SK-N-SH (cell line): ENCODE data around the gene AIFM3. TPM values are rescaled to one million over a fixed set of nuclear protein-coding genes. Genes with fewer than 3 reads are reported as not detected.

ENCODE experiments used
- CTCF ChIA-PET: fragments of 300-600, 350-600 bp; formaldehyde crosslinking; extraction: SDS; loops from one replicate; lab custom pipeline; 2021; lab: Yijun Ruan, JAX
- POLR2A ChIA-PET: fragments of 350-600 bp; sonication (Branson Sonifier 250); formaldehyde crosslinking; extraction: SDS; loops from one replicate; lab custom pipeline; 2020; ENCODE audit warnings: antibody characterized with exemption, inconsistent platforms; lab: Yijun Ruan, JAX
- DNase-seq: peaks from one replicate; pipeline ENCODE4 v3.0.0; 2012
- H2AFZ ChIP-seq: fragments of 200-600 bp; sonication (generic); 2 replicates; pipeline ENCODE4 v1.8.1; 2016; ENCODE audit warnings: antibody characterized with exemption, mild to moderate bottlenecking, low read depth
- H3F3A ChIP-seq: fragments of 200-600 bp; sonication (generic); replicated peaks from 2 replicates; pipeline ENCODE3; 2016; ENCODE audit warnings: antibody characterized with exemption, mild to moderate bottlenecking; ENCODE audit not compliant: insufficient read depth
- H3K27ac ChIP-seq, 2 experiments: fragments of 200-500 bp in 1 of 2; fragments of 200-600 bp in 1 of 2; sonication (Bioruptor generic) in 1 of 2; sonication (generic), shearing (Covaris generic) in 1 of 2; 2 replicates each; pipeline versions ENCODE4 v1.5.1 to v1.6.1; 2014 to 2016; ENCODE audit warnings: low read depth in 2 of 2, inconsistent platforms in 1 of 2, low read length in 1 of 2, mild to moderate bottlenecking in 1 of 2, mixed read lengths in 1 of 2
- H3K27me3 ChIP-seq: fragments of 200-600 bp; sonication (generic), shearing (Covaris generic); 2 replicates; pipeline ENCODE4 v1.6.1; 2016; ENCODE audit warnings: mixed run types; ENCODE audit not compliant: insufficient read depth
- H3K36me3 ChIP-seq, 2 experiments: fragments of 200-500 bp in 1 of 2; fragments of 200-600 bp in 1 of 2; sonication (Bioruptor generic) in 1 of 2; sonication (generic) in 1 of 2; replicated peaks in 1 of 2; 2 replicates each; pipeline versions ENCODE3 to v1.5.1; 2014 to 2016; ENCODE audit warnings: low read length in 1 of 2, mild to moderate bottlenecking in 1 of 2; ENCODE audit not compliant: insufficient read depth in 2 of 2, control insufficient read depth in 1 of 2
- H3K4me1 ChIP-seq, 2 experiments: fragments of 200-500 bp in 1 of 2; fragments of 200-600 bp in 1 of 2; sonication (Bioruptor generic) in 1 of 2; sonication (generic), shearing (Covaris generic) in 1 of 2; 2 replicates each; pipeline versions ENCODE4 v1.5.1 to v1.6.1; 2014 to 2016; ENCODE audit warnings: low read depth in 1 of 2, low read length in 1 of 2, mixed run types in 1 of 2; ENCODE audit not compliant: insufficient read depth in 2 of 2, control insufficient read depth in 1 of 2
- H3K4me2 ChIP-seq: fragments of 200-600 bp; sonication (generic), shearing (Covaris generic); 2 replicates; pipeline ENCODE4 v1.6.1; 2017; ENCODE audit warnings: mixed run types
- H3K4me3 ChIP-seq, 2 experiments: fragments of 200-500 bp in 1 of 2; fragments of 200-600 bp in 1 of 2; sonication (Bioruptor generic) in 1 of 2; sonication (generic), shearing (Covaris generic) in 1 of 2; 2 replicates each; pipeline versions ENCODE4 v1.5.1 to v1.8.1; 2014 to 2016; ENCODE audit warnings: low read depth in 2 of 2, inconsistent platforms in 1 of 2, low read length in 1 of 2, mild to moderate bottlenecking in 1 of 2, mixed read lengths in 1 of 2, moderate library complexity in 1 of 2
- H3K79me2 ChIP-seq: fragments of 200-600 bp; sonication (generic); 2 replicates; pipeline ENCODE4 v1.8.1; 2017; ENCODE audit warnings: mild to moderate bottlenecking; ENCODE audit not compliant: insufficient read depth
- H3K9ac ChIP-seq: fragments of 200-600 bp; sonication (generic); 2 replicates; pipeline ENCODE4 v1.6.1; 2017; ENCODE audit warnings: mixed run types
- H3K9me2 ChIP-seq: fragments of 200-600 bp; sonication (generic); 2 replicates; pipeline ENCODE4 v1.6.1; 2017; ENCODE audit warnings: mixed run types
- H3K9me3 ChIP-seq: fragments of 200-600 bp; sonication (generic); 2 replicates; pipeline ENCODE4 v1.6.1; 2017; ENCODE audit warnings: mixed run types, mild to moderate bottlenecking, moderate library complexity
- H4K20me1 ChIP-seq: fragments of 200-600 bp; sonication (generic); 2 replicates; pipeline ENCODE4 v1.6.1; 2017; ENCODE audit warnings: mild to moderate bottlenecking, mixed run types; ENCODE audit not compliant: insufficient read depth
- CTCF ChIP-seq: fragments of 200-600 bp; sonication (generic); IDR thresholded peaks from 2 replicates; pipeline ENCODE4 v1.6.1; 2017; ENCODE audit warnings: antibody characterized with exemption, mild to moderate bottlenecking, moderate library complexity
- EP300 ChIP-seq, 2 experiments: IDR thresholded peaks; 2 replicates each; pipeline versions ENCODE4 v1.4.0 to v1.6.1; 2012; ENCODE audit warnings: borderline replicate concordance in 1 of 2, low read depth in 1 of 2, low read length in 1 of 2
- FOXJ3 ChIP-seq: sonication (generic); formaldehyde crosslinking; IDR thresholded peaks from 2 replicates; pipeline ENCODE4 v1.5.1; 2020; ENCODE audit warnings: mild to moderate bottlenecking, missing genetic modification reagents
- GABPA ChIP-seq: IDR thresholded peaks from 2 replicates; pipeline ENCODE4 v1.4.0; 2012; ENCODE audit warnings: low read depth, mild to moderate bottlenecking
- GATA2 ChIP-seq: sonication (generic); formaldehyde crosslinking; IDR thresholded peaks from 2 replicates; pipeline ENCODE4 v1.5.0; 2020; ENCODE audit warnings: mild to moderate bottlenecking, missing genetic modification reagents
- MAX ChIP-seq: IDR thresholded peaks from 2 replicates; pipeline ENCODE4 v1.4.0; 2012; ENCODE audit warnings: low read depth
- NFIC ChIP-seq: IDR thresholded peaks from 2 replicates; pipeline ENCODE4 v1.4.0; 2012; ENCODE audit warnings: borderline replicate concordance
- RAD21 ChIP-seq: IDR thresholded peaks from 2 replicates; pipeline ENCODE4 v1.6.1; 2012; ENCODE audit warnings: mild to moderate bottlenecking, low read length
- RCOR1 ChIP-seq: fragments of 150-350 bp; IDR thresholded peaks from 2 replicates; pipeline ENCODE4 v1.6.1; 2017; ENCODE audit warnings: antibody characterized with exemption, low read length
- REST ChIP-seq: IDR thresholded peaks from 2 replicates; pipeline ENCODE4 v1.6.1; 2012; ENCODE audit warnings: mild to moderate bottlenecking, low read depth, low read length, moderate library complexity
- RFX5 ChIP-seq: IDR thresholded peaks from 2 replicates; pipeline ENCODE4 v1.6.1; 2012; ENCODE audit warnings: mild to moderate bottlenecking, improper control_type of control experiment, low read length
- SMC3 ChIP-seq: IDR thresholded peaks from 2 replicates; pipeline ENCODE4 v1.6.1; 2012; ENCODE audit warnings: low read depth, low read length, improper control_type of control experiment
- TAF1 ChIP-seq: IDR thresholded peaks from 2 replicates; pipeline ENCODE4 v1.6.1; 2012; ENCODE audit warnings: low read depth, mild to moderate bottlenecking, low read length, moderate library complexity, borderline replicate concordance
- USF1 ChIP-seq: IDR thresholded peaks from 2 replicates; pipeline ENCODE4 v1.4.0; 2012; ENCODE audit warnings: low read depth, borderline replicate concordance
- USF2 ChIP-seq: fragments of 150-350 bp; IDR thresholded peaks from 2 replicates; pipeline ENCODE4 v1.6.1; 2017; ENCODE audit warnings: antibody characterized with exemption, low read length, low read depth, borderline replicate concordance
- YY1 ChIP-seq: IDR thresholded peaks from 2 replicates; pipeline ENCODE4 v1.4.0; 2012; ENCODE audit warnings: low read depth, mild to moderate bottlenecking
- WGBS: methylation state at CpG from one replicate; pipeline ENCODE4 v1.1.6; 2017; ENCODE audit warnings: low lambda C conversion rate; 5-methylcytosine and 5-hydroxymethylcytosine counted together
- polyA plus RNA-seq, 3 experiments: library from polyadenylated mRNA; depleted of rRNA; stranded (reverse); fragments of >200 nt; gene quantifications; 2 replicates each; pipeline ENCODE4 v1.2.3, GENCODE V29; 2012

The AIFM3 gene
- polyA plus RNA-seq, 1 of the 3 experiments (the other 2 are of a cell fraction), result 1.7 TPM

GRCh38 chr22:20944042-20944441, 23.0 kb upstream of the AIFM3 start (continued):
- TF ChIP-seq FOXJ3 (CRISPR knock-in tag) (no peak), TAF1 (no peak), GATA2 (CRISPR knock-in tag) (no peak), CTCF (no peak), GABPA (no peak), REST (no peak)

GRCh38 chr22:20945578-20945934, 21.5 kb upstream of the AIFM3 start:
- ChIA-PET CTCF (interaction anchor here (1.2 kb wide), 1 partner anchor 60 kb away, joined by 3 read pairs; no protein-coding TSS in a partner anchor), POLR2A (no interaction called here)
- Histone ChIP-seq H3K79me2 (peaks cover 98% of the 10 kb centered on the region), H3K4me2 (peak overlapping the region; percentile 50), H2AFZ (no peak overlapping the region), H3K9me2 (no peaks in the 10 kb centered on the region), H3K9ac (no peak overlapping the region), H3K4me3 (no peak overlapping the region), H3K27me3 (no peaks in the 10 kb centered on the region), H4K20me1 (peaks cover 89% of the 10 kb centered on the region), H3K4me1 (peaks cover 9 to 13% of the 10 kb centered on the region in 2 experiments; a peak in 2 of 4 replicates), H3K36me3 (peaks cover 7 to 11% of the 10 kb centered on the region in 2 experiments), H3F3A (peaks cover 11% of the 10 kb centered on the region), H3K9me3 (no peaks in the 10 kb centered on the region), H3K27ac (peak overlapping the region in 1 of 2 experiments; percentile 42; a peak in 2 of 4 replicates)
- DNase-seq, result no peak
- WGBS, result 79% methylated on average over 2 of the region's 2 CpGs
- no peak for TF ChIP-seq EP300 (IDR thresholded peaks at IDR 0.05; ENCODE audit: borderline replicate concordance in 1 of 2, low read depth in 1 of 2, low read length in 1 of 2)
- no peak for TF ChIP-seq USF1
- no peak for TF ChIP-seq MAX
- no peak for TF ChIP-seq USF2
- no peak for TF ChIP-seq REST
- TF ChIP-seq YY1, result no peak
- TF ChIP-seq SMC3, result no peak
- TF ChIP-seq RFX5, result no peak
- TF ChIP-seq RCOR1, result no peak
- TF ChIP-seq NFIC, result no peak
- no peak for TF ChIP-seq RAD21
- no peak for TF ChIP-seq CTCF
